Aorta (tissue), 5 donors: ENCODE measurements around the gene SFT2D1. TPM values are rescaled to one million over a fixed set of nuclear protein-coding genes. Genes with fewer than 3 reads are reported as not detected.
A peak's percentile ranks its signal among the peaks of the same experiment; 100 is the strongest.
"Not testable (repeated sequence)": the region's sequence is repeated elsewhere in the genome, so short reads cannot be mapped to it uniquely, and the experiment has no call there.

Source experiments
- ATAC-seq: fragments of 200-7000 bp; cut with Tn5 transposase; one replicate; pipeline ENCODE4 v1.9.1; 2022; ENCODE audit warnings: moderate library complexity; ENCODE audit not compliant: low FRiP score
- DNase-seq, 2 donors: peaks; one replicate each; pipeline ENCODE4 v3.0.0-alpha.2; 2020
- H3K27ac ChIP-seq, 2 donors: one replicate each; pipeline ENCODE4 v1.5.1; 2013; ENCODE audit warnings: low read length in 2 of 2, mild to moderate bottlenecking in 2 of 2, moderate library complexity in 2 of 2, control low read depth in 1 of 2, inconsistent platforms in 1 of 2, low read depth in 1 of 2
- H3K27me3 ChIP-seq, 2 donors: one replicate each; pipeline ENCODE4 v1.6.1; 2013; ENCODE audit warnings: control low read depth in 1 of 2, low read length in 1 of 2, mild to moderate bottlenecking in 1 of 2, moderate library complexity in 1 of 2; ENCODE audit not compliant: insufficient read depth in 2 of 2, control insufficient read depth in 1 of 2
- H3K36me3 ChIP-seq, 2 donors: one replicate each; pipeline ENCODE4 v1.6.1; 2013; ENCODE audit warnings: control low read depth in 1 of 2, low read length in 1 of 2, mild to moderate bottlenecking in 1 of 2; ENCODE audit not compliant: insufficient read depth in 2 of 2, control insufficient read depth in 1 of 2
- H3K4me1 ChIP-seq, 2 donors: one replicate each; pipeline ENCODE4 v1.6.1; 2013; ENCODE audit warnings: low read length in 2 of 2, control low read depth in 1 of 2, mild to moderate bottlenecking in 1 of 2, moderate library complexity in 1 of 2; ENCODE audit not compliant: insufficient read depth in 2 of 2, control insufficient read depth in 1 of 2
- H3K4me3 ChIP-seq, 2 donors: one replicate each; pipeline ENCODE4 v1.5.1; 2013; ENCODE audit warnings: low read length in 2 of 2, control low read depth in 1 of 2, mild to moderate bottlenecking in 1 of 2
- H3K9me3 ChIP-seq: one replicate; pipeline ENCODE4 v1.6.1; 2013; ENCODE audit warnings: mild to moderate bottlenecking, low read length; ENCODE audit not compliant: control insufficient read depth
- WGBS, 2 donors: extraction: QIAGEN DNeasy Blood & Tissue Kit; methylation state at CpG; one replicate each; pipeline ENCODE4 v1.1.7; 2013; 5-methylcytosine and 5-hydroxymethylcytosine counted together
- intact Hi-C, 2 donors: fragments of 100-400 bp; cut with DNase I; formaldehyde crosslinking; loops; one replicate each; pipeline versions ENCODE4 v1.14.2 to v1.15.0; 2022
- polyA plus RNA-seq, 2 donors: library from polyadenylated mRNA; stranded (reverse); fragments of 200-250 nt; gene quantifications; one replicate each; pipeline ENCODE4 v1.2.3, GENCODE V29; 2013
- total RNA-seq, 2 donors: library from RNA; stranded (reverse); fragmentation: NEBNext Ultra II Directional; extraction: Animal tissue kit (Norgen Biotek cat#: 25700); gene quantifications; one replicate each; pipeline ENCODE4 v1.2.1, GENCODE V29; 2021
- donor health status: healthy with polysubstance abuse.
- donor health status: Bipolar disorder and iron deficiency.
- donor health status: DM: no; HTN: no; CAD: no.
- donor health status: DM: no; HTN: no; CAD: no.
- donor health status: DM: yes; HTN: yes; CAD: no.

Gene SFT2D1
- total and polyA plus RNA-seq, 4 donors = 36.5 to 53.5 (median 37.2) TPM

- H3K4me1 ChIP-seq, DNase-seq, intact Hi-C loops, H3K27me3 ChIP-seq, H3K4me3 ChIP-seq, H3K36me3 ChIP-seq, ATAC-seq, H3K27ac ChIP-seq, H3K9me3 ChIP-seq: not testable (repeated sequence)
- WGBS, 2 donors = 76 to 81% methylated on average over 9 of the region's 9 CpGs
These were observed 3.3 kb upstream of the SFT2D1 start for GRCh38 chr6:166345672-166346071.

GRCh38 chr6:166344921-166345320, 2.6 kb upstream of the SFT2D1 start:
- not testable (repeated sequence) for H3K9me3 ChIP-seq, H3K27me3 ChIP-seq, H3K4me3 ChIP-seq, ATAC-seq, H3K4me1 ChIP-seq, DNase-seq, H3K27ac ChIP-seq, H3K36me3 ChIP-seq
- intact Hi-C loops = loop anchor here in 1 of 2 donors (5.0 kb wide), 1 partner anchor 37 kb away; the partner anchor contains the start of gene MPC1
- WGBS, 2 donors = 91 to 93% methylated on average over 2 of the region's 2 CpGs

- Histone ChIP-seq H3K4me3 (no peak overlapping the region), H3K27ac (no peak overlapping the region), H3K9me3 (no peaks in the 10 kb centered on the region), H3K36me3 (no peaks in the 10 kb centered on the region), H3K4me1 (peaks cover 0 to 3% of the 10 kb centered on the region in 2 donors), H3K27me3 (no peaks in the 10 kb centered on the region)
- 94% methylated on average over 8 of the region's 8 CpGs for WGBS, 2 donors
- DNase-seq = no peak
- no peak for ATAC-seq
- intact Hi-C loops = loop anchor here in 1 of 2 donors (5.0 kb wide), 1 partner anchor 38 kb away; the partner anchor contains the start of gene MPC1
These were observed 1.9 kb upstream of the SFT2D1 start for GRCh38 chr6:166344240-166344639.

- Histone ChIP-seq H3K27ac (no peak overlapping the region), H3K27me3 (no peaks in the 10 kb centered on the region), H3K4me3 (peak overlapping the region in 1 of 2 donors; percentile 91), H3K9me3 (no peaks in the 10 kb centered on the region), H3K4me1 (peaks cover 0 to 3% of the 10 kb centered on the region in 2 donors), H3K36me3 (no peaks in the 10 kb centered on the region)
- WGBS, 2 donors = 10 to 15% methylated on average over 3 of the region's 3 CpGs
- intact Hi-C loops = loop anchor here (2.0 to 5.0 kb wide), 3 partner anchors 22 to 40 kb away; partner anchors contain the start of gene MPC1 (in 2 of the 2)
- DNase-seq (no peak), ATAC-seq (no peak)
These were observed 774 bp upstream of the SFT2D1 start for GRCh38 chr6:166343150-166343487.

GRCh38 chr6:166341977-166342348, 382 bp downstream of the SFT2D1 start:
- DNase-seq = no peak
- no peaks in the 10 kb centered on the region for H3K36me3 ChIP-seq
- intact Hi-C loops = loop anchor here (2.0 to 5.0 kb wide), 3 partner anchors 23 to 41 kb away; partner anchors contain the start of gene MPC1 (in 2 of the 2)
- peak; percentile 8 for ATAC-seq
- 0 to 1% methylated on average over 14 to 16 of the region's 16 CpGs for WGBS, 2 donors
- H3K4me3 ChIP-seq = peak overlapping the region; percentile 82 to 91
- H3K4me1 ChIP-seq = peaks cover 0 to 3% of the 10 kb centered on the region in 2 donors
- H3K9me3 ChIP-seq = no peaks in the 10 kb centered on the region
- no peaks in the 10 kb centered on the region for H3K27me3 ChIP-seq
- peak overlapping the region in 1 of 2 donors; percentile 68 for H3K27ac ChIP-seq

- 34 to 40% methylated on average over 7 of the region's 7 CpGs for WGBS, 2 donors
- Histone ChIP-seq H3K4me3 (peak overlapping the region; percentile 82 to 91), H3K4me1 (peaks cover 0 to 3% of the 10 kb centered on the region in 2 donors), H3K36me3 (no peaks in the 10 kb centered on the region), H3K27ac (no peak overlapping the region), H3K9me3 (no peaks in the 10 kb centered on the region), H3K27me3 (no peaks in the 10 kb centered on the region)
- intact Hi-C loops = loop anchor here in 1 of 2 donors (5.0 kb wide), 1 partner anchor 41 kb away; the partner anchor contains the start of gene MPC1
- ATAC-seq (no peak), DNase-seq (no peak)
These were observed 881 bp downstream of the SFT2D1 start for GRCh38 chr6:166341464-166341863.

- intact Hi-C loops = no loop called here
- no peaks in the 10 kb centered on the region for H3K9me3 ChIP-seq
- ATAC-seq = no peak
- WGBS, 2 donors = 96% methylated on average over 9 of the region's 9 CpGs
- H3K36me3 ChIP-seq = no peaks in the 10 kb centered on the region
- H3K27me3 ChIP-seq = no peaks in the 10 kb centered on the region
- no peak overlapping the region for H3K27ac ChIP-seq
- peaks cover 0 to 3% of the 10 kb centered on the region in 2 donors for H3K4me1 ChIP-seq
- H3K4me3 ChIP-seq = no peak overlapping the region
- DNase-seq = no peak
These were observed 3.5 kb downstream of the SFT2D1 start for GRCh38 chr6:166338854-166339253.

- ATAC-seq (no peak), DNase-seq (no peak)
- WGBS, 2 donors = 16 to 30% methylated on average over 3 of the region's 3 CpGs
- intact Hi-C loops = no loop called here
- Histone ChIP-seq H3K36me3 (no peaks in the 10 kb centered on the region), H3K9me3 (no peaks in the 10 kb centered on the region), H3K27ac (no peak overlapping the region), H3K4me1 (peaks cover 0 to 3% of the 10 kb centered on the region in 2 donors), H3K4me3 (no peak overlapping the region), H3K27me3 (no peaks in the 10 kb centered on the region)
These were observed 5.5 kb downstream of the SFT2D1 start for GRCh38 chr6:166336847-166337246.
